Activated naive CD8-positive, alpha-beta T cell treated with anti-CD3 and anti-CD28 coated beads for 36 hours (primary cell): Measurements from ENCODE around the gene TNFAIP8. TPM values are rescaled to one million over a fixed set of nuclear protein-coding genes. Genes with fewer than 3 reads are reported as not detected.

Source experiments
- DNase-seq: peaks from one replicate; pipeline ENCODE4 v3.0.0; 2021
- H3K27ac Mint-ChIP-seq: one replicate; pipeline ENCODE4 v1.8.0; 2022; ENCODE audit warnings: mild to moderate bottlenecking, moderate library complexity, mixed read lengths
- H3K27me3 Mint-ChIP-seq: one replicate; pipeline ENCODE4 v1.8.0; 2022; ENCODE audit warnings: mild to moderate bottlenecking, mixed read lengths
- H3K36me3 Mint-ChIP-seq: one replicate; pipeline ENCODE4 v1.8.0; 2021; ENCODE audit warnings: mild to moderate bottlenecking, mixed read lengths
- H3K4me1 Mint-ChIP-seq: one replicate; pipeline ENCODE4 v1.8.0; 2021; ENCODE audit warnings: mixed read lengths
- H3K4me3 Mint-ChIP-seq: one replicate; pipeline ENCODE4 v1.8.0; 2022; ENCODE audit warnings: mild to moderate bottlenecking, moderate library complexity, mixed read lengths
- H3K9me3 Mint-ChIP-seq: one replicate; pipeline ENCODE4 v1.8.0; 2022; ENCODE audit warnings: mixed read lengths
- total RNA-seq, 2 experiments: library from RNA; stranded (reverse); gene quantifications; one replicate each; pipeline ENCODE4 v1.2.3, GENCODE V29; 2021

The TNFAIP8 gene
- 100 to 1,000 TPM; 176 to 178 TPM for total RNA-seq

DNA sequence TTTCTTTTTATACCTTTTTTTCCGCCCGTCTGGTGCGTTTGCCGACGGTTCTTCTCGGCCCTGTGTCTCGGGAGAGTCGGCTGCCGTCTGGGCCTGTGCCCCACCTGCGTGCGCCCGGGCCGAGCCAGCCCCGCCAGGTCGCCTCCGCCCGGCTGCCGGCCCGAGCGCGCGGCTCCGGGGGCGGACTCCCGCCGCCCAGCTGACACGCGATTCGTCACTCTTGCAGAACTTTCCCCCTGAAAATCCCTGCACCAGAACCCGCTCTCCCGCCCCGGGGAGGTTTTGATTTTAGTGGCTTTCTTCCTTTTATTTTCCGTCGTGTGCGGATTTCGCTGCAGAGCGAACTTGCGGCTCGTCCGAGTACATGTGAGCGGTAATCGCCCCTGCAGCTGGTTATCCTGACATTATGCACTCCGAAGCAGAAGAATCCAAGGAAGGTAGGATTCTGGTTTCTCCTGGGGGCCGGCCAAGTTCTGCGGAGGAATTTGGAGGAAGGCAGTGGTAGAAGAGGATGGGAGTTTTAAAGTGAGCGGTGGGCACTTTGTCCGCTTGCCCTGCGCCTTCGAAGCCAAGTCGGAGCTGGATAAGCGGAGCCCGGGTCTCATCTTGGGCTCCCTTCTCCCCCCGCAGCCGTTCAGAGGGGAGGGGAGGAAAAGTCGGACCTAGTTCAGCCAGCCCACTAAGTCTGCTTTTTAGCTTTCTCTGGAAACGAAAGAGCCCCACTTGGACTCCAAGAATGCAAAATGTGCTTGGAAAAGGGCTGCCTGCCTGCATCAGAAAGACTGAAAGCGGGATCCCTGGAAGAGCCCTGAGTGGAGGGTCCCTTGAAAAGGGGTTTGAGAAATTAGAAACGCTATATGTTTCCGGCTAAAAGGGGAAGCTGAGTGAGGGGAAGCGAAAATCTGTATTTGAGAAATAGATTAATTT, at the start of gene TNFAIP8:
Gene TNFAIP8, plus strand, starts transcription at position 335 of the 927 bp plus-strand sequence. Its CDS starts 72 bp downstream, at position 407.
- H3K9me3 Mint-ChIP-seq = no peaks in the 10 kb centered on the region
- H3K36me3 Mint-ChIP-seq = peaks cover 68% of the 10 kb centered on the region
- peak within 1 kb of the TSS; percentile 99 for H3K4me3 Mint-ChIP-seq
- DNase-seq = peak; percentile 85
- peaks cover 62% of the 10 kb centered on the region for H3K4me1 Mint-ChIP-seq
- H3K27me3 Mint-ChIP-seq = no peaks in the 10 kb centered on the region
- H3K27ac Mint-ChIP-seq = peak within 1 kb of the TSS; percentile 98

DNA sequence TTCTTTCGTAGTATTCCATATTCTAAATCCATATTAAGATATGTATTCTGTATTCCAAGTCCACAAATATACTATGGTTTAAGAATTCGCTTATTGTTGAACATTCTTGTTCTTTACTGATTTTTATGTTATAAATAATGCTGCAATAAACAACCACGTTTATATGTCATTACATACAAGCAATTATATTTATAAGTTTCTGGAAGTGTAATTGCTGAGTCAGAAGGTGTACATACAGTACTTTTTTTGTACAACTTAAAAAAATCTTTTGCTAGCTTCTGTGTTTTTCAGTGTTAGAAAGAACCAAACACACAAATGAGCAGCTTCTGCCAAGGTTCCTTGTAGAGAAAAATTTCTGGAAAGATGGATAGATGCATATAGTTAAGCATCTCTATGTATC, 48.6 kb upstream of the TNFAIP8 start:
- Mint-ChIP-seq H3K4me3 (no peak overlapping the region), H3K9me3 (no peaks in the 10 kb centered on the region), H3K36me3 (peaks cover 58% of the 10 kb centered on the region), H3K27me3 (no peaks in the 10 kb centered on the region), H3K4me1 (peaks cover 83% of the 10 kb centered on the region), H3K27ac (no peak overlapping the region)
- no peak for DNase-seq

DNA sequence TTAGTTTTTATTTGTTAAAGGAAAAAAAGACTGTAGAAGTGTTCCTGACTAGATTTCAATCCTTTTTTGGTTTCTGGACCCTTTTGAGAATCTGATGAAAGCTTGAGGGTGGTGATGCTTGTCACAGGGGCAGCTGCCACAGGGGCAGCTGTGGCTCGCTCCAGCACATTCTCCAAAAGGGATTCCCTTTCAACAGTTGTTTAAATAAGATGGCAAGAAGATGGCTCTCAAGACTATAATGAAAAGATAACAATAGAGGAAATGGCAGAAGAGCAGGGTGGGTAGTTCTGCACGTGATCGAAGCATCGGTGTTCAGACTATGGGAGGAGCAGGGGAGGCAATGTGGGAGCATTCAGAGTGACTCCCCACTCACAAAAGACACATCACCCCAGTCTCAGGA, 46.5 kb upstream of the TNFAIP8 start:
- Mint-ChIP-seq H3K27ac (peak overlapping the region; percentile 100), H3K4me3 (peak overlapping the region; percentile 66), H3K27me3 (no peaks in the 10 kb centered on the region), H3K36me3 (peaks cover 46% of the 10 kb centered on the region), H3K9me3 (no peaks in the 10 kb centered on the region), H3K4me1 (peaks cover 82% of the 10 kb centered on the region)
- no peak for DNase-seq

DNA sequence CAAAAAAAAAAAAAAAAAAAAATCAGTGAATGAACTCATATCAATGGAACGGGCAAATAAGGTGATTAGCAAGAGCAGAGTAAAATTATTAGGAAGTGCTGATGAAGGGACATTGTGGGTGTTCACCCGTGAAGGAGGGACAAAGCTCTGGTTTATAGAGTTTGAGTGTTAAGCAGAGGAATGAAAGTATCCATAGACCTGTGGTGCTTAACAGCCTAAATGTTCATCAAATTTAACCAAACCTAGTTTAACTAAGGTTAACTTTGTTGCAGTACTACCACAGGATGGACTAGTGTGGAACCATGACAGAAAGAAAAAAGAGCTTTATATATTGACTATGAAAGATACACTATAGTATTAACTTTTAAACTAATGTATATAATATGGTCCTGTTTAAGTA, 44.1 kb upstream of the TNFAIP8 start:
- Mint-ChIP-seq H3K36me3 (peaks cover 44% of the 10 kb centered on the region), H3K27me3 (no peaks in the 10 kb centered on the region), H3K4me3 (no peak overlapping the region), H3K9me3 (peaks cover 2% of the 10 kb centered on the region), H3K4me1 (peaks cover 83% of the 10 kb centered on the region), H3K27ac (peak overlapping the region; percentile 83)
- no peak for DNase-seq

DNA sequence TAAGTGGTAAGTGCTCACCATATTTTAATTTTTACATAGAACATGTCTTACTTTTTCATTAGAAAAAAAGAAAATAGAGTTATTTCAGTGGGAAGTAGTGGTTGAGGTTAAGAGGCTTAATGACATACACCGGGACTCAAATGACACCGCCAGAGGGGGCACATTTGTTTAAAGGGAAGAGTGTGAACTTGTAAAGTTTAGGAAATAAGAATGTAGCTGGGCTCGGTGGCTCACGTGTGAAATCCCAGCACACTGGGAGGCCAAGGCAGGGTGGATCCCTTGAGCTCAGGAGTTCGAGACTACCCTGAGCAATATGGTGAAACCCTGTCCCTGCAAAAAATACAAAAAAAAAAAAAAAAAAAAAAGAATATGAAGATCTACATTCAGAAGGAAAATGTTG, 43.4 kb upstream of the TNFAIP8 start:
- Mint-ChIP-seq H3K27ac (peak overlapping the region; percentile 83), H3K36me3 (peaks cover 48% of the 10 kb centered on the region), H3K27me3 (no peaks in the 10 kb centered on the region), H3K4me1 (peaks cover 85% of the 10 kb centered on the region), H3K4me3 (peak overlapping the region; percentile 42), H3K9me3 (peaks cover 2% of the 10 kb centered on the region)
- no peak for DNase-seq

DNA sequence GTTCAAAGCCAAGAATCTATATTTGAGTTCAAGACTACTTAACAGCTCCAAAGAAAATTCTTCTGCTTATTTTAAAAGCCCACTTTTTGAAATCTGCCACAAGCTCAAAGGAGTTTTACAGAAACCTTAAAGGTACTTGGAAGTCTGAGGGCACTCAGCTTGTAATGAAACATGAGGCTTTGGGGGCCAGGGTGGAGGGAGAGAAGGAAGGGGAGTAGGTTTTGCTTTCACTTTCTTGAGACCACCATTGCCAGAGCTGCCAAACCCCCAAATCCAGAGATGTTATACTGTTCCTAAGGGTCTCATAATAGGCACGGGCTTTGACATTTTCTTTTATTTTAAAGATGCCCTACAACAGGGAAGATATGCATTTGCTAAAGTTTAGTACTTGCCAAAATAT, 42.6 kb upstream of the TNFAIP8 start:
- Mint-ChIP-seq H3K4me3 (peak overlapping the region; percentile 4), H3K27ac (peak overlapping the region; percentile 83), H3K36me3 (peaks cover 50% of the 10 kb centered on the region), H3K27me3 (no peaks in the 10 kb centered on the region), H3K9me3 (peaks cover 2% of the 10 kb centered on the region), H3K4me1 (peaks cover 83% of the 10 kb centered on the region)
- no peak for DNase-seq

DNA sequence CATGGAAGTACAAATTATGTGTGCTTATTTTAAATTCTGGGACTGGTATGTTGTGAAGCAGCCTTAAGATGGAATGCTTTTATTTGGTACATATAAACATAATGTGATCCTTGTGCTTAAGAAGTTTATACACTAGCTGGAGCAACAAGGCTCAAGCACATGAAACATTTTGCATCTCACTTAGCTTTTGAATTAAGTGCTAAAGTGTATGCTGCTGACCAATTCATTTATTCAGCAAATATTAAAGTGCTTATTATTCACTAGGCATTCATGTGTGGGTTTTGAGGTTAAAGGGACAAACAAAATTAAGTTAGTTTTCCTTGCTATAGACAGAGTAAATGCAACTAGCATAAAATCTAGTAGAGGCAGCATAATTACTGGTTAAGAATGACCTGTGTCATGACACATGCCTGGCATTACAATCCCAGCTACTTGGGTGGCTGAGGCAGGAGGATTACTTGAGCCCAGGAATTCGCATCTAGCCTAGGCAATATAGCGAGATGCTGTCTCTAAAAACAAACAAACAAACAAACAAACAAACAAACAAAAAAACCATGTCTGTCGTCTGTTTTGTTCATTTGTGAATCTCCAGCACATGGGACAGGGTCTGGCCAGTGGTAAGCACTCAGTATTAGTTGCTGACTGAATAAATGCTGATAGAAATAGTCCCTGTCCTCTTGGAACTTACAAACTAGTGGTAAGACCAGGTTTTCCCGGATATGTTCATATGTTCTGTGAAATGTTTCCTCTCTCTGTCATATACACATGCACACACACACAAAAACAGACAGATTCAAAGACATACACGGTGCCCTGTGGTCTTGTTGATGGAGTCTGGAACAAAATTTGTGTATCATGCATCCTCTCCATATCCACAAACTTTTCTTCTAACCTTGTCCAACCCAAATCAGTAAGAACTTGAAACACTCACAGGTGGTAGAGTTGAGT, 41.9 kb upstream of the TNFAIP8 start:
- no peaks in the 10 kb centered on the region for H3K27me3 Mint-ChIP-seq
- peaks cover 53% of the 10 kb centered on the region for H3K36me3 Mint-ChIP-seq
- peak overlapping the region; percentile 83 for H3K27ac Mint-ChIP-seq
- H3K9me3 Mint-ChIP-seq = peaks cover 2% of the 10 kb centered on the region
- H3K4me3 Mint-ChIP-seq = no peak overlapping the region
- H3K4me1 Mint-ChIP-seq = peaks cover 83% of the 10 kb centered on the region
- no peak for DNase-seq

DNA sequence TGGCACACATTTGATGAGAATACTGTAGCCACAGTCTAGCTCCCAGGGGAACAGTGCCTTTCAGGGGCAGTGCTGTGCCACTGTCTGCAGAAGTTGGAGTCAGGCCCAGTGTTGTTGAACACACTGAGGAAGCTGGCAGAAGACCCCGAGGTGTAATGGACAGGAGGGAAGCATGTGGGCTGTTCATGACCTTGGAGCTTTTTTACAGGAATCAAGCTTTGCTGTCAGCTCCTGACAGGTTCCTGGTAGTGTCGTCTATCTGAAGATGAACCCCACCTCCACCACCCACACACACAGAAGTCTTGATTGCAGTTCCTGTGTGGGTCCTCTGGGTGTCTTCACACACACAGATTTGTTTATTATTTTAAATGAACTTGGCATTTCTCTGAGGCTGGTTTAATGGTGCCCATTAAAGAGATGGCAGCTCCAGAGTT, 40.3 kb upstream of the TNFAIP8 start:
- H3K9me3 Mint-ChIP-seq = peaks cover 2% of the 10 kb centered on the region
- H3K36me3 Mint-ChIP-seq = peaks cover 52% of the 10 kb centered on the region
- DNase-seq = peak; percentile 63
- no peak overlapping the region for H3K4me3 Mint-ChIP-seq
- H3K27me3 Mint-ChIP-seq = no peaks in the 10 kb centered on the region
- H3K4me1 Mint-ChIP-seq = peaks cover 83% of the 10 kb centered on the region
- peak overlapping the region; percentile 83 for H3K27ac Mint-ChIP-seq

DNA sequence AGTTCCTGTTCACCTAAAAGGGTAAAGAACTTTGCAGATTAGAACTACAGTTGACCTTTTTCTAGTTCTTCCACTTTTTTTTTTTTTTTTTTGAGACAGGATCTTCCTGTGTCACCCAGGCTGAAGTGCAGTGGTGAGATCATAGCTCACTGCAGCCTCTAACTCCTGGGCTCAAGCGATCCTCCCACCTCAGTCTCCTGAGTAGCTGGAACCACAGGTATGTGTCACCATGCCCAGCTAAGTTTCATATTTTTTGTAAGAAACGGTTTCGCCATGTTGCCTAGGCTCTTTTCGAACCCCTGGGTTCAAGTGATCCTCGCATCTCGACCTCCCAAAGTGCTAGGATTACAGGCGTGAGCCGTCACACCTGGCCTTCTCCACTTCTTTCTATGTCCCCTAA, 39.7 kb upstream of the TNFAIP8 start:
- H3K27me3 Mint-ChIP-seq = no peaks in the 10 kb centered on the region
- H3K36me3 Mint-ChIP-seq = peaks cover 52% of the 10 kb centered on the region
- no peak for DNase-seq
- H3K4me3 Mint-ChIP-seq = peak overlapping the region; percentile 19
- H3K4me1 Mint-ChIP-seq = peaks cover 84% of the 10 kb centered on the region
- H3K27ac Mint-ChIP-seq = peak overlapping the region; percentile 83
- H3K9me3 Mint-ChIP-seq = peaks cover 2% of the 10 kb centered on the region

DNA sequence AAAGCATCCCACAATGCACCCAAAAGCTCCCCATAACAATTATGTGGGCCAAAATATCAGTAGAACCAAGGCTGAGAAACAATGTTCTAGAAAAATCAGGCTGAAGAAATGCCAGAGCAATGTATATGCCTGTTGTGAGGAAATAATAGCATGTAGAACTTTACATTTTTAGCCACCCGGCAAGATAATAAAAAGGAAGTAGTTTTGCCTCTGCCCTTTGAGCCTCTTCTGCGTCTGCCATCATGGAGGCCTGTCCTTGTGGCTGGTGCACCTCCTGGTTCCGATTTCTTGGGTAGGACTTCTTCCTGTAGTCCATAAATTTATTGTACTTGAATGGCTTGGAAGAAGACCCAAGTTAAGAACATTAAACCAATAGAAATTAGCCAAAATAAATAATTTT, 38.9 kb upstream of the TNFAIP8 start:
- Mint-ChIP-seq H3K27ac (peak overlapping the region; percentile 83), H3K9me3 (peaks cover 2% of the 10 kb centered on the region), H3K4me1 (peaks cover 87% of the 10 kb centered on the region), H3K4me3 (no peak overlapping the region), H3K27me3 (no peaks in the 10 kb centered on the region), H3K36me3 (peaks cover 53% of the 10 kb centered on the region)
- no peak for DNase-seq

DNA sequence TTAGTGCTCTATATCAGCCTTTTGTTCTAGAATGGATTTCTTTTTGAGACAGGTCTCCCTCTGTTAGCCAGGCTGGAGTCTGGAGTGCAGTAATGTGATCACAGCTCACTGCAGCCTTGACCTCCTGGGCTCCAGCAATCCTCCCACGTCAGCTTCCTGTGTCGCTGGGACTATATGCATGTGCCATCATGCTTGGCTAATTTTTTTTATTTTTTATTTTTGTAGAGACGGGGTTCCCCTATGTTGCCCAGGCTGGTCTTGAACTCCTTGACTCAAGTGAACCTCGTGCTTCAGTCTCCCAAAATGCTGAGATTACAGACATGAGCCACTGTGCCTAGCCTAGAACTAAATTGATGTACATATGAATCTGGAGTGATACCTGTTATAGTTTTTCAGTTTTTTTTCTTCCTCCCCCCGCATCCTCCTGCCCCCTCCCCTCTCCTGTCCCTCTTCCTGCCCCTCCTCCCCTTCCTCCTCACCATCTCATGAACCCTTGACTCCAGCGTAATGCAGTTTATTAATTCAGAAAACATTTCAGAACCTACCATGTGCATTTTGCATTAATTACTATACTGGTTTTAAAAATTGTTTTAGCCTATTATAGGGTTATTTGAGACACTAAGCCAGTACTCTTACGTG, 37.4 kb upstream of the TNFAIP8 start:
- DNase-seq = no peak
- H3K27me3 Mint-ChIP-seq = no peaks in the 10 kb centered on the region
- peaks cover 86% of the 10 kb centered on the region for H3K4me1 Mint-ChIP-seq
- H3K36me3 Mint-ChIP-seq = peaks cover 53% of the 10 kb centered on the region
- H3K9me3 Mint-ChIP-seq = peaks cover 2% of the 10 kb centered on the region
- H3K27ac Mint-ChIP-seq = peak overlapping the region; percentile 91
- H3K4me3 Mint-ChIP-seq = peak overlapping the region; percentile 59

DNA sequence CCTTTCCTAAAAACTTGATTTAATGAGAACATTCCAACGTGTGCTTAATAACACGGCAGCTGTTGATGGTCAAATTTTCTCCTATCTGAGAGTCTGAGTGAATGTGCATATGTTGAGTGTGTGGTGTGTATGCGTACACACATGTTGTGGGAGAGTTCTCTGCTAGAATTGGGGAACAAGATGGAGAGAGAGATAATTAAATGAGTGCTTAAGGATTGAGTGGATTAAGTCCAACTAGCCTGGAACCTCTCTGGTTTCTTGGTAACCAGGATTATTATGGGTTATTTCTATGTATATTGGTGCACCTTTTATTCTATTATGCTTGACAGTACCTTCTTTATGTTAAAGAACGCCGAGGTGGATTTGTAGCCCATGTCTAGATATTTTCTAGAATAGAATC, 36.4 kb upstream of the TNFAIP8 start:
- Mint-ChIP-seq H3K36me3 (peaks cover 50% of the 10 kb centered on the region), H3K4me3 (no peak overlapping the region), H3K4me1 (peaks cover 85% of the 10 kb centered on the region), H3K27ac (peak overlapping the region; percentile 91), H3K27me3 (no peaks in the 10 kb centered on the region), H3K9me3 (peaks cover 2% of the 10 kb centered on the region)
- no peak for DNase-seq

DNA sequence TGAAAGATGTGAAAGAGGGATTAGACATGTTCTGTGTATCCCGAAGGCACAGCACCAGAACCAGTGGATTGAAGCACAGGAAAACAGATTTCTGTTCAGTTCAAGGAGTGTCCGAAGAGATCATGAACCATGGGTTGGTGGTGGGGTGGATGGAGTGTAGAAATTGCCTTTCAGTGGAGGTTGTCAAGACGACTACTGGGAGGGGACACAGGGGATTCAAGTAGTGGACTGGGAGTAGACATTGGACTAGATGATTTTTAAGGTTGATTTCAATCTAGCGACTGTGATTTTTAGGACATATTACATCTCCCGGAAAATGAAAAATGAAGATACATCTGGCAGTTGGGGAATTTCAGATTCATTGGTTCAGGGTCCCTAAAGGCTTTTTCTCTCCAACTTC, 35.9 kb upstream of the TNFAIP8 start:
- DNase-seq = no peak
- Mint-ChIP-seq H3K36me3 (peaks cover 49% of the 10 kb centered on the region), H3K9me3 (peaks cover 2% of the 10 kb centered on the region), H3K4me3 (no peak overlapping the region), H3K27ac (peak overlapping the region; percentile 91), H3K4me1 (peaks cover 85% of the 10 kb centered on the region), H3K27me3 (no peaks in the 10 kb centered on the region)

DNA sequence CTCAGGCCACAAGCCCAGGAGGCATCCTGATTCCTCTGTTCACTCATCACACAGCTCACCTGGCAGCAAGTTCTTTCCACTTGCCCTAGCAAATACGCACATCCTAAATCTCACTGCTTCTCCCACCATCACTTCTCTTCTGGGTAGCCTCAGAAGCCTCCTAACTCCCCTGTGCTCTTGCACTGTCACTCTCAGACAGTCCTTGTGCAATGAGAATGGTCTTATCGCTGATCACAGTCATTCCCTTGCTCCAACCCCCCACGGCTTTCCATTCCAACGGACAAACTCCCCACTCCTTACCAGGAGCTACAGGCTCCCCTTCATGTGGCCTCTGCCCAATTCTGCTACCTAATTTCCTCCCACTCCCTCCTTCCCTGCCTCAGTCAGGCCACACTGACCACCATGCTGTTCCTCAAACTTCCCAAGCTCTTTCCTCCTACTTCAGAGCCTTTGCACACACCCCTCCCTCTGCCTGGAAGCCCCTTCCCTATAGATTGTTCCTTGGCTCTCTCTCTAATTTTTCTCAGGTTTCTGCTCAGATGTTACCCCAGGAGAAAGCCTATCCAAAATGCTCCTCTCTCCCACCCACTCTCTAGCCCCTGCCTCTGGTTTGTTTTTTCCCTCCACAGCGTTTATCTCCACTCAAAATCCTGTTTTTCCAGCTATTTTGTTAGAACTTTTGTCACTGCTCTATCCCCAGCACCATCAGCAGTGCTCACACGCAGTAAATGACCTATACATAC, 34.1 kb upstream of the TNFAIP8 start:
- Mint-ChIP-seq H3K4me3 (peak overlapping the region; percentile 14), H3K4me1 (peaks cover 78% of the 10 kb centered on the region), H3K27me3 (no peaks in the 10 kb centered on the region), H3K27ac (peak overlapping the region; percentile 91), H3K9me3 (no peaks in the 10 kb centered on the region), H3K36me3 (peaks cover 52% of the 10 kb centered on the region)
- DNase-seq = no peak
